HG03565 (cell line): ENCODE results near the gene PSME3.

Experiments used
- ATAC-seq: cut with Tn5 transposase; IDR thresholded peaks from one replicate; pipeline ENCODE4 v1.9.1; 2021; ENCODE audit warnings: mild to moderate bottlenecking, moderate library complexity; ENCODE audit not compliant: unreplicated experiment

Gene PSME3

DNA sequence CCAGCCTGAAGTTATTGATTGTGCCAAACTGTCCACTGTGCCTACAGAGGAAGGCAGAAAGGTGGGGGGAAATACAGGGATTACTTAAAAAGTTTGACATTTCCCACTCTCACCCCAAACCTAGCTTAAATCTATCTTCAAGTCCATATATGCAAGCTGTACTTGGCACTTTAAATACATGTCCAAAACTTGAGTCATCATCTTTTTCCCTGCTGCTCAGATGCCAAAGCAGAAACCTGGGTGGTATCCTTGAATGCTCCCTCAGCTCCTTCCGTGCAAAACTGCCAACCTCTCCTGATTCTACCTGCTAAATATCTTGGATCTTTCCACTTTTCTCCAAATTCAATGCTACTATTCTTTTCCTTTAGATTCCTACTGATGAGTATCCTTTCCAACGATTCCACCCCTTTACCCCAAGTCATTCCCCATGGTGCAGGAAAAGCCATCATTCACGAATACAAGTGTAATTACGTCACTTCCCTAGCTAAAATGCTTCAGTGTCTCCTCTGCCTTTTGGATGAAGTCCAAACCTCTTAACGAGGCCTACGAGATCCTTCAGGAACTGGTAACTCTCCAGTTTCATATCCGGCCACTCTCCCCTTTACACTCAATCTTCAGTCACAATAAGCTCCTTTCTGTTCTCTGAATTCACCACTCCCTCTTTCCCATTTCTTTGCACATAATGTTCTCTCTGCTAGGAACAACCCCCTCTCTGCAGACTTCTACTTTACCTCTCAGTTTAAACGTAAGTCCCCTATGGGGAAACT, 18.4 kb upstream of the PSME3 start:
- no peak for ATAC-seq

DNA sequence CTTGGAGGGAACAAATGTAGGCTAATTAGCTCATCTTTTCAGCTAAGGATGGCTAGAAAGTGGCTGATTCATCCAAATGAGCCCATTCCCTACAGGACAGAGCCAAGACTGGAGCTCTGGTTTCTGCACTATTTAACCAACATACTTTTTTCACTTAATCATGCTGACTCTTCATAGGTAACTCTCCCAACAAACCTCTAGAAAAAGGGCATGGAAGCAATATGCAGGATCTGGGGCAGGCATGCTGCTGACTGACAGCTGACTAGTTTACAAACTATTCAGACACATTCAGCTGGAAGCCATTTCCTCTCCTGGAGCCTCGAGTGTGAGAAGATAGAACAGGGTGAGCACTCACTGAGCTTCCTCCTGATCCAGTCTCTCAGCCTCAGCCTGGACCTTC, 15.3 kb upstream of the PSME3 start:
- ATAC-seq: no peak

DNA sequence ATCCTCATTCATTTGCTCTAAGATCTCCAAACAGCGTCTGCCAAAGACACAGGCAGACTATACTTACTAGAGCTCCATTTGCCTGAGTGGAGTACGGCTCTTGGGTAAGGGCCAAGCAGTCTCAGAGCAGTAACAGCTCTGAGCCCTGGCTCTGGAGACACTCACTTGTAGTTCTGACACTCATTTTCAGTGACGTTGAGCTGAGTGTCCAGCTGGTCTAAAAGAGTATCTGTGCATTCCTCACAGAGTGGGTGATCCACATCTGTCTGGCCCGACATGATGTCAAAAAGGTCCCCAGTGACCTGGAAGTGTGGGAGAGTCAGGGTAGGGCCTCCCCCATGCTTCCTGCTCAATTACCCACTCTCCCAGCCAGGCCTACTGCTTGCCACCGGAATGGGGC, 14.8 kb upstream of the PSME3 start:
- no peak for ATAC-seq

DNA sequence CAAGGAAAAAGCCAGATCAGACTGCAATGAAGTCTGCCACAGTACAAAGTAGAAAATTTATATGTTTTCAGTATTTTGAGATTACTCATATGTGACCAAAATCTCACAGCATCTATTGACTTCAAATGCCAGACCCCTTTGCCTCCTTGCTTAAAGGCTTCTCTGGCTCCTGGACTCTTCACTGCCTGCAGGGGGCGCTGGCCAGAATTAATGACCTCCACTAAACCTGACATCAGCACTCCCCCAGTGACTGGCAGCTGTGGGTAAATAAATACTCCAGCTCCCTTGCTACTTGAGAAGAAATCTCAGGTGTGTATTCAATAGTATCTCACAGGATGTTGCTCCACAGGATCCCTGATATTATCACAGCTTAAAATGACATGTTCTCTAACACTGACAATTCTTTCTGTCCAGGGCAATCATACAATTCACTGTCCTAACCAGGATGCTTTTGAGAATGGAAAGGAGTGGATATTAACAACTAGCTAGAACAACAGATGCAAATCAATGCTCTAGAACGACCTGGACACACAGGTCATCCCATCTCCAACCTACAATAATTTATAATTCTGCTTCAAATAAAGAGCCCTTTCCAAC, 13.2 kb upstream of the PSME3 start:
- ATAC-seq: no peak

DNA sequence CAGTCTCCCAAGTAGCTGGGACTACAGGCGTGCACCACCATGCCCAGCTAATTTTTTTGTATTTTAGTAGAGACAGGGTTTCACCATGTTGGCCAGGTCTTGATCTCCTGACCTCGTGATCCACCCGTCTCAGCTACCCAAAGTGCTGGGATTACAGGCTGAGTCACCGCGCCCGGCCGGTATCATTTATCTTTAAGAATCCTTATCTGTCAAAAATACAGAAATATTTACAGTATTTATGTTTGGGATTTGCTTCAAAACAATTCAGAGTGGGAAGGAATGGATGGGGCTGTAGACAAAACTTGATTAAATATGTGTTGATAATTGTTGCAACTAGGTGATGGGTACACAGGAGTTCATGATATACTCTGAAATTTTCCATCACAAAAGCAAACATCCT, 12.0 kb upstream of the PSME3 start:
- no peak for ATAC-seq

- no peak for ATAC-seq
Observed at GRCh38 chr17:42827472-42827871, 5.7 kb upstream of the PSME3 start.

DNA sequence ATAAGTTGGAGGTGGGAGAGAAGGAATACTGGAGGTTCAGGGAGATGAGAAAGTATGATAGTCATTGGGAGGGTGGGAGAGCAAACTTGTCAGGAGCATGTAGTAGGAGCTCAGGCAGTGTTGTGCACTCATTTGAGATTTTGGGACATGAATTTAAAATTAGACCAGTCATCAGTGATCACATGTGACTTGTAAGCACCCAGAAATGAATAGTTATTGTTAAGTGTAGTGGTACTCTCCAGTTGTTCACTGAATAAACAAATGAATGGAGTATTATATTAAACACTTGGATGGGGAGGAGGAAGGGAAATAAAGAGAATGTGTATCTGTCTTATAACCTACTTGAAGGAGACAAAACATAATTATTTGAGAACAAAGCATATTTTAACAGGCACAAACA, 2.2 kb upstream of the PSME3 start:
- ATAC-seq: no peak

DNA sequence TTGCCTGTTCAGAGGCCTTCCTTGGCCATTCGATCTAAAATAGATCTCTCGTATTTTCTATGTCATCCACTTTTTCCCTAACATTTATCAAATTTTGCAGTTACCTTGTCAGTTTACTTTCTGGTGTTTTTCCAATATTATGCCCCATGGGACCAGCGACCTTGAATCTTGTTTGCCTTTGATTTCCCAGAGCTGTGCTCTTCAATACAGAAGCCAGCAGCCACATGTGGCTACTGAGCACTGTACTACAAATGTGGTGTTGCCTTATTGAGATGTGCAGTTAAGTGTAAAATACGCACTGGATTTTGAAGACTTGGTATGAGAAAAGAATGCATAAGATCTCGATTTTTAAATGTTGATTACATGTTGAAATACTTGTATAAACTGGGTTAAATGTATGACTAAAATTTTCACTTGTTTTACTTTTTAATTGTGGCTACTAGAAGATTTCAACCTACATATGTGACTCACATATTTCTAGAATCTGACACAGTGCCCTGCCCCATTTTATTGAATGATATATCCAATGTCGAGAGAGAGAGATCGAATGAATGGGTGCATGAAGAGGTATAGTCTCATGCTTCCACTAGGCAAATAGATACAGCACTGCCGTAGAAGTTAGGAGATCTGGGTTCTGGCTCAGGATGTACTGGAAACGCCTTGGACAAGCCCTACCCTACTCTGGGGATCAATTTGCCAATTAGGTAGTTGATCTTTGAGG, 824 bp upstream of the PSME3 start:
- no peak for ATAC-seq

- peak; percentile 8 for ATAC-seq
Observed at GRCh38 chr17:42833767-42834422, 698 bp downstream of the PSME3 start.

- no peak for ATAC-seq
Observed at GRCh38 chr17:42835732-42836131, 2.5 kb downstream of the PSME3 start.

- ATAC-seq: no peak
Observed at GRCh38 chr17:42841975-42842685, 8.9 kb downstream of the PSME3 start.

DNA sequence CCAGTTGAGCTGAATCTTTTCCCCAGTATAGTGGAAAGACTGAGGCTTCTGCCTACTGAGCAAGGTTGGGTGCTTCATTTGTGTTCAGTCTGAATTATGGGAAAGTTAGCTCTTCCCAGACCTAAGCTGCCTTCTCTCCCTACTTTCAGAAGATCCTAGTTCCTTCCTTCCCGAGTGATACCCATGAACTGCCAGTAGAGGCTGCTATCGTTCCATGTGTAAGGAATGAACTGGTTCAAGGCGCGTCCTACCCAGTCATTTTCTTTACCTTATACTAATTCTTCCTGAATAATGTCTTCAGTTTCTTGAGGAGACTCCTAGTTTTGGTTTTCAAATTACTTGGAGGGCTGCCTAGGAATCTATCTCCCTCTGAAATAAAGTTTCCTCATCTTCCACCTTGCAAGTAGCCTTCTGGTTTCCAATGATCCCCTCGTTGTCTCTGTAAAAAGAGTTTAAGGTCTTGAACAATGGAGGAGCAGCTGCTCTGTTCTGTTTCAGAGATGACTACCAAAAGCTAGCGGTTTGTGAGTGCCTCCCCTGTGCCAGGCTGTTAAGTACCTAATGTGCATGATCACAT, 10.2 kb downstream of the PSME3 start:
- ATAC-seq: no peak

DNA sequence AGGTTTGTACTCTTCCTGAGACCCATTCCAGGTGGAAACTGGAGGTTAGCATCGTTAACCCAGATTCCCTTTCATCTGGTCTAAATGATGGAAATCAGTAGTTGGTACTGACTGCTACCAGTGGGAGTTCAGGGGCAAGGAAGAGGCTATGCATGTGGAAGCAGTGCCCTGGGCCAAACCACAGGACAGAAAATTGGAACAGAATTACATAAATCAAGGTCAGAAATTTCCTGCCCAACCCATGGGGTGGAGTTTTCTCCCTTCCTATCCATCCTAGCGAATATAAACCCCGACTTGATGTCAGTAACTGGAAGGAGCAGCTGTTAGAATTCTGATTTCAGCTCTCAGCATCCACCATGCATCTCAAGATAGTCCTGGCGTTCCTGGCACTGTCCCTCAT, 11.1 kb downstream of the PSME3 start, which contains the start of gene AOC2:
Gene AOC2 (plus strand): TSS at position 310 of the 400 bp plus-strand sequence. CDS start 47 bp downstream, at position 357.
- ATAC-seq: no peak

DNA sequence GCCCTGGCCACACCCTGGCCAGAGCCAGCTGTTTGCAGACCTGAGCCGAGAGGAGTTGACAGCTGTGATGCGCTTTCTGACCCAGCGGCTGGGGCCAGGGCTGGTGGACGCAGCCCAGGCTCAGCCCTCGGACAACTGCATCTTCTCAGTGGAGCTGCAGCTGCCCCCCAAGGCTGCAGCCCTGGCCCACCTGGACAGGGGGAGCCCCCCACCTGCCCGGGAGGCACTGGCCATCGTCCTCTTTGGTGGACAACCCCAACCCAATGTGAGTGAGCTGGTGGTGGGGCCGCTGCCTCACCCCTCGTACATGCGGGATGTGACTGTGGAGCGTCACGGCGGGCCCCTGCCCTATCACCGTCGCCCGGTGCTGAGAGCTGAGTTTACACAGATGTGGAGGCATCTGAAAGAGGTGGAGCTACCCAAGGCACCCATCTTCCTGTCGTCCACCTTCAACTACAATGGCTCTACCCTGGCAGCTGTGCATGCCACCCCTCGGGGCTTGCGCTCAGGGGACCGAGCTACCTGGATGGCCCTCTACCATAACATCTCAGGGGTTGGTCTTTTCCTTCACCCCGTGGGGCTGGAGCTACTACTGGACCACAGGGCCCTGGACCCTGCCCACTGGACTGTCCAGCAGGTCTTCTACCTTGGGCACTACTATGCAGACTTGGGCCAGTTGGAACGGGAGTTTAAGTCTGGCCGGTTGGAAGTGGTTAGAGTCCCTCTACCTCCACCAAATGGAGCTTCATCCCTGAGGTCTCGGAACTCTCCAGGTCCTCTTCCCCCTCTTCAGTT, 11.8 kb downstream of the PSME3 start:
- ATAC-seq: no peak

DNA sequence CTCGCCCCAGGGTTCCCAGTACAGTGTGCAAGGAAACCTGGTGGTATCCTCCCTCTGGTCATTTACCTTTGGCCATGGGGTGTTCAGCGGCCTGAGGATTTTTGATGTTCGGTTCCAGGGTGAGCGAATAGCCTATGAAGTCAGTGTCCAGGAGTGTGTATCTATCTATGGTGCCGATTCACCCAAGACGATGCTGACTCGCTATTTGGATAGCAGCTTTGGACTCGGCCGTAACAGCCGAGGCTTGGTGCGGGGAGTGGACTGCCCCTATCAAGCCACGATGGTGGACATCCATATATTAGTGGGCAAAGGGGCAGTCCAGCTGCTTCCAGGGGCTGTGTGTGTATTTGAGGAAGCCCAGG, 12.3 kb downstream of the PSME3 start:
- ATAC-seq: no peak

DNA sequence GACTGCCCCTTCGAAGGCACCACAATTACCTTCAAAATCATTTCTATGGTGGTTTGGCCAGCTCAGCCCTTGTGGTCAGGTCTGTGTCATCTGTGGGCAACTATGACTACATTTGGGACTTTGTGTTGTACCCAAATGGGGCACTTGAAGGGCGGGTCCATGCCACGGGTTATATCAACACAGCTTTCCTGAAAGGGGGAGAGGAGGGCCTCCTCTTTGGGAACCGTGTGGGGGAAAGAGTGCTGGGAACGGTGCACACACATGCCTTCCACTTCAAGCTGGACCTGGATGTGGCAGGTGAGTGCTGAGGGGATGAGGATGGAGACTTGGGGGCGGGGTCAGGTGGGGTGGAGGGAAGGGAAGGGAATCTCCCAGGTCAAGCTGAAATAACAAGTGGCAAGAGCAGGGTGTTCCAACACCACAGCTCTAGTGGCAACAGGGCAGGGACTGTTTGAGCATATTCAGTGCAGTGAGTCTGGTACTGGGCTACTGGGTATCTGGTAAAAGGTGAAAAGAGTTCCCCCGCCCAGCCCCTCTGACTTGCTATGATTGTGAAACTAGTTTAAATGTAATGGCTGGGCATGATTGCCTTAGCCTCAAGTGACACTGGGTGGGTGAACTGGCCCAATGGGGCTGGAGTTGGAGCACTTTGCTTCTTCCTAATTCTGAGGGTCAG, 12.9 kb downstream of the PSME3 start:
- no peak for ATAC-seq

DNA sequence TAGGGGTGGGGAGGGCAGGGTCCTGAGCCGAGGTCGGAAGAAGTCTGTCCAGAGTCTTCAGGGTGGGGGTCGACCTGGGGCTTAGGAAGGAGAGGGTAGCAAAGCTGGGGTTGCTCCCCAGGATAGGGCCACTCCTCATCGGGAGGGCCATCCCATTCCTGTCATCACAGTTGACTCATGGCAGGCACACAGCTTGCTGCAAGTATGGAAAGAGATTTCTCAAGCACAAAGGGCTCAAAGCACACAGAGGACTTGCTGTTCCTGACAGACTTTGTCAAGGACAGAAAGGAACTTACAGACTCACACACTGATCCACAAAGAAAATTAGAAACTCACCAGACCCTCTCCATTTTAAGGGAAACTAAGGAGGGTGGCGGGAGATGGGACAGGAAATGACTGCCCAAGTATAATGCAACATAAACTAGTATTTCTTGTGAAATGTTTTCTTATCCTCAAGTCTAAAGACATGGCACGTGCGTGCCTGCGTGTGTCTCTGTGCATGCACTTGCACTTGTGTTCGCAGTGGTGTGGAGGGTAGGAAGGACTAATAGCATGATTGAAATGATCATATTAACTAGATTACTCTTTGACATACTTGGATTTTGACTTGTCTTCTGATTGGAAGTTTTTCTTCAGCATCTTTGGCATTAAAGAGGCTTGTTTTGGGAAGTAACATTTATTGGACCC, 13.5 kb downstream of the PSME3 start:
- ATAC-seq: no peak

GRCh38 chr17:42848093-42848492, 14.9 kb downstream of the PSME3 start:
- no peak for ATAC-seq

DNA sequence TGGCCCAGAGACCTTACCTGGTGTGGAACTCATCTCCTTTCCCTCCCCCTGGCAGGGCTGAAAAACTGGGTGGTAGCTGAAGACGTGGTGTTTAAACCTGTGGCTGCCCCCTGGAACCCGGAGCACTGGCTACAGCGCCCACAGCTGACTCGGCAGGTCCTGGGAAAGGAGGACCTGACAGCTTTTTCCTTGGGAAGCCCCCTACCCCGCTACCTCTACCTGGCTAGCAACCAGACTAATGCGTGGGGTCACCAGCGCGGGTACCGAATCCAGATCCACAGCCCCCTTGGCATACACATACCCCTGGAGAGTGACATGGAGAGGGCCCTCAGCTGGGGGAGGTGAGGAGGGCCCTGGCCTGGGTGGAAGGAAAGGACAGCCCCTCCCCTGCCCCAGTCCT, 15.8 kb downstream of the PSME3 start:
- no peak for ATAC-seq
